AG04450 (cell line): ENCODE results near the gene RETSAT. TPM values are rescaled to one million over a fixed set of nuclear protein-coding genes. Genes with fewer than 3 reads are reported as not detected.
"Not testable (repeated sequence)": the region's sequence is repeated elsewhere in the genome, so short reads cannot be mapped to it uniquely, and the experiment has no call there.

ENCODE experiments used
- CTCF ChIA-PET: fragments of 300-600, 350-600 bp; formaldehyde crosslinking; extraction: SDS; loops from one replicate; lab custom pipeline; 2022; ENCODE audit warnings: antibody characterized with exemption, inconsistent platforms; lab: Charles Lee
- POLR2A ChIA-PET: fragments of 350-600 bp; formaldehyde crosslinking; extraction: SDS; loops from one replicate; lab custom pipeline; 2021; ENCODE audit warnings: antibody characterized with exemption, inconsistent platforms; lab: Yijun Ruan, JAX
- DNase-seq: peaks from one replicate; pipeline ENCODE4 v3.0.0-alpha.2; 2011; ENCODE audit warnings: low read depth, low spot score
- H3K27ac ChIP-seq: one replicate; pipeline ENCODE4 v1.5.1; 2012; ENCODE audit warnings: low read depth, low read length, control low read depth
- H3K27me3 ChIP-seq: one replicate; pipeline ENCODE4 v1.6.0; 2012; ENCODE audit warnings: low read length; ENCODE audit not compliant: control insufficient read depth, insufficient read depth
- H3K4me3 ChIP-seq: 2 replicates; pipeline ENCODE4 v1.5.1; 2011; ENCODE audit warnings: mild to moderate bottlenecking, low read depth, low read length, control low read depth
- H3K9me3 ChIP-seq: 2 replicates; pipeline ENCODE4 v1.5.1; 2012; ENCODE audit warnings: low read length; ENCODE audit not compliant: control insufficient read depth, insufficient read depth
- polyA plus RNA-seq: library from polyadenylated mRNA; depleted of rRNA; stranded (reverse); fragments of >200 nt; gene quantifications from 2 replicates; pipeline ENCODE4 v1.2.3, GENCODE V29; 2011
- TF ChIP-seq, protein P1 (sequence below): IDR thresholded peaks from 2 replicates; pipeline ENCODE4 v1.5.1; 2011; ENCODE audit warnings: low read depth, low read length, control low read depth, inconsistent platforms

The RETSAT gene
- polyA plus RNA-seq, 1 experiment: 35.5 TPM

DNA sequence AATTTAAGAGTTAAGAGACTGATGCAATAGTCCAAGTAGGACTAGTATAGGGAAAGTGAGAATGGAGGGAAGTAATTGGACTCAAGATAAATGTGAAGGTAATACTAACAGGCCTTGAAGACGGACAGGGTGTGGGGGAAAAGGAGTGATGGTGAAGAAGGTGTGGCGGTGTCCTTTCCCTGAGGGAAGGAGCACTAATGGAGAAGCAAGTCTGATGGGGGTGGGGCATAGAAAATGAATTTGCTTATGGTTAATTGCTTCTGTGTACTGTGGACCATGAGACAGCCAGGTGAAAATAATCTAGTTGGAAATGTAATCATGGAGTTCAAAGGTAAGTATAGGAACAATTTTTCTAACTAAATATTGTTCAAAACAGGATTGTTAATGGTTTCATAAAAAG is 19.4 kb downstream of the RETSAT start:
- Histone ChIP-seq H3K27me3 (peaks cover 6% of the 10 kb centered on the region), H3K9me3 (no peaks in the 10 kb centered on the region; the same call in 1 of the 2 replicates), H3K4me3 (no peak overlapping the region), H3K27ac (no peak overlapping the region)
- POLR2A ChIA-PET: no interaction called here
- no peak for DNase-seq
- CTCF ChIA-PET: interaction anchor here (0.5 to 0.7 kb wide), 2 partner anchors 35 to 69 kb away, joined by 3 to 12 read pairs; no protein-coding TSS in a partner anchor
- TF ChIP-seq, protein P1, sequence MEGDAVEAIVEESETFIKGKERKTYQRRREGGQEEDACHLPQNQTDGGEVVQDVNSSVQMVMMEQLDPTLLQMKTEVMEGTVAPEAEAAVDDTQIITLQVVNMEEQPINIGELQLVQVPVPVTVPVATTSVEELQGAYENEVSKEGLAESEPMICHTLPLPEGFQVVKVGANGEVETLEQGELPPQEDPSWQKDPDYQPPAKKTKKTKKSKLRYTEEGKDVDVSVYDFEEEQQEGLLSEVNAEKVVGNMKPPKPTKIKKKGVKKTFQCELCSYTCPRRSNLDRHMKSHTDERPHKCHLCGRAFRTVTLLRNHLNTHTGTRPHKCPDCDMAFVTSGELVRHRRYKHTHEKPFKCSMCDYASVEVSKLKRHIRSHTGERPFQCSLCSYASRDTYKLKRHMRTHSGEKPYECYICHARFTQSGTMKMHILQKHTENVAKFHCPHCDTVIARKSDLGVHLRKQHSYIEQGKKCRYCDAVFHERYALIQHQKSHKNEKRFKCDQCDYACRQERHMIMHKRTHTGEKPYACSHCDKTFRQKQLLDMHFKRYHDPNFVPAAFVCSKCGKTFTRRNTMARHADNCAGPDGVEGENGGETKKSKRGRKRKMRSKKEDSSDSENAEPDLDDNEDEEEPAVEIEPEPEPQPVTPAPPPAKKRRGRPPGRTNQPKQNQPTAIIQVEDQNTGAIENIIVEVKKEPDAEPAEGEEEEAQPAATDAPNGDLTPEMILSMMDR: no peak

DNA sequence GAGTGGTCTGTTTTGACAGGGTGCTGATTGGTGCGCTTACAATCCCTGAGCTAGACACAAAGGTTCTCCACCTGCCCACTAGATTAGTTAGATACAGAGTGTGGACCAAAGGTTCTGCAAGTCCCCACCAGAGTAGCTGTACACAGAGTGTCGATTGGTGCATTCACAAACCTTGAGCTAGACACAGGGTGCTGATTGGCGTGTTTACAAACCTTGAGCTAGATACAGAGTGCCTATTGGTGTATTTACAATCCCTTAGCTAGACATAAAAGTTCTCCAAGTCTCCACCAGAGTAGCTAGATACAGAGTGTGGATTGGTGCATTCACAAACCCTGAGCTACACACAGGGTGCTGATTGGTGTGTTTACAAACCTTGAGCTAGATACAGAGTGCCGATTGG is 20.5 kb downstream of the RETSAT start:
- CTCF ChIA-PET, DNase-seq, H3K9me3 ChIP-seq, H3K4me3 ChIP-seq, H3K27me3 ChIP-seq, H3K27ac ChIP-seq: not testable (repeated sequence)
- POLR2A ChIA-PET: interaction anchor here (0.6 kb wide), 1 partner anchor 15 kb away, joined by 8 read pairs; no protein-coding TSS in a partner anchor

DNA sequence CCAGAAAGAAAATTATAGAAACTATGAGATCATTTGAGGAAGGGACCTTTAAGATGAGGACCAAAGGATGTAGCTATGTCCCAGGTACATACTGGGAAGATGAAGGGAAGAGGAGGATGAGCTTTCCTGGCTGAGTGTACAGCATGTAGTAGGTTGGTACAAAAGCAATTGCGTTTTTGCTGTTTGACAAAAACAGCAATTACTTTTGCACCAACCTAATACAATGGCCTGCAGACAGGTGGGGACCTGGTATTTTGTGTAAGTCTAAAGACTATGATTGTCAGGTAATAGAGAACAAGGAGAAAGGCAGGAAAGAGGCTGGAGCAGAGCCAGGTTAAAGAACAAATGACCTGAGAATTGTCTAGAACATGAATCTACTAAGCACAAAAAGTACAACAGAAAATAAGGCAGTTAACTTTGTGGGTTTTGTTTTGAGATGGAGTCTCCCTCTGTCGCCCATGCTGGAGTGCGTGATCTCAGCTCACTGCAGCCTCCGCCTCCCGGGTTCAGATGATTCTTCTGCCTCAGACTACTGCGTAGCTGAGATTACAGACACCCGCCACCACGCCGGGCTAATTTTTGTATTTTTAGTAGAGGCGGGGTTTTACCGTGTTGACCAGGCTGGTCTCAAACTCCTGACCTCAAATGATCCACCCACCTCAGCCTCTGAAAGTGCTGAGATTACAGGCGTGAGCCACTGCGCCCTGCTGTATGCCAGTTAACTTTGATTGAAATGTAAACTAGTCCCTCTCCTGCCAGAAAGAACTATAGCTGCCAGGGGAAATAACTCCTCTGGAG is 23.3 kb downstream of the RETSAT start:
- no peak overlapping the region for H3K27ac ChIP-seq
- H3K27me3 ChIP-seq: no peaks in the 10 kb centered on the region
- TF ChIP-seq, protein P1: no peak
- DNase-seq: no peak
- ChIA-PET CTCF (no interaction called here), POLR2A (no interaction called here)
- no peaks in the 10 kb centered on the region; the same call in 1 of the 2 replicates for H3K9me3 ChIP-seq
- H3K4me3 ChIP-seq: no peak overlapping the region

DNA sequence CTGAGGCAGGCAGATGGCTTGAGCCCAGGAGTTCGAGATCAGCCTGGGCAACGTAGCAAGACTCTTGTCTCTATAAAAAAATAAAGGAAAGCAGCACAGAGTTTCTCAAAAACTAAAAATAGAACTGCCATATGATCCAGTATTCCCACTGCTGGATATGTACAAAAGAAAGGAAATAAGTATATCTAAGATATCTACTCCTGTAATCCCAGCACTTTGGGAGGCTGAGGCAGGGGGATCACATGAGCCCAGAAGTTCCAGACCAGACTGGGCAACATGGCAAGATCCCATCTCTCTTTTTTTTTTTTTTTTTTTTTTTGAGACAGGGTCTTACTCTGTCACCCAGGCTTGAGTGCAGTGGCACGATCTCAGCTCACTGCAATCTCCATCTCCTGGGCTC is 24.6 kb downstream of the RETSAT start:
- H3K9me3 ChIP-seq, CTCF ChIA-PET, H3K27ac ChIP-seq, DNase-seq, H3K27me3 ChIP-seq, H3K4me3 ChIP-seq: not testable (repeated sequence)
- POLR2A ChIA-PET: interaction anchor here (0.7 to 3.5 kb wide), 2 partner anchors 10 to 209 kb away, joined by 4 to 18 read pairs; partner anchors contain the start of gene MAT2A

DNA sequence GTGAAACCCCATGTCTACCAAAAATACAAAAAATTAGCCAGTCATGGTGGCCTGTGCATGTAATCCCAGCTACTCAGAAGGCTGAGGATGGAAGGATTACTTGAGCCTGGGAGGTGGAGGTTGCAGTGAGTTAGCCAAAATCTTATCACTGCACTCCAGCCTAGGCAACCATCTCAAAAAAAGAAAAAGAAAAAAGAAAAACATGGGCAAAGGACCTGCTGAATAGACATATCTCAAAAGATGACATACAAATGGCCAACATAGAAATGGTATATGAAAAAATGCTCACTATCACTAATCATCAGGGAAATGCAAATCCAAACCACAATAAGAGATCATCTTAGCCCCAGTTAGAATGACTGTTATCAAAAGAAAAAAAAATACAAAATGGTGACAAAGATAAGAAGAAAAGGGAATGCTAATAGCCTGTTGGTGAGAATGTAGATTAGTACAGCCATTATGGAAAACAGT is 25.1 kb downstream of the RETSAT start:
- ChIA-PET POLR2A (interaction anchor here (1.6 to 3.5 kb wide), 2 partner anchors 35 to 210 kb away, joined by 3 to 18 read pairs; partner anchors contain the start of gene MAT2A), CTCF (no interaction called here)
- no peak overlapping the region for H3K4me3 ChIP-seq
- no peak for DNase-seq
- no peaks in the 10 kb centered on the region for H3K27me3 ChIP-seq
- no peak overlapping the region for H3K27ac ChIP-seq
- TF ChIP-seq, protein P1: no peak
- H3K9me3 ChIP-seq: no peaks in the 10 kb centered on the region; the same call in 1 of the 2 replicates
